ENCODE data around the gene RRAD.

Gene RRAD

DNA sequence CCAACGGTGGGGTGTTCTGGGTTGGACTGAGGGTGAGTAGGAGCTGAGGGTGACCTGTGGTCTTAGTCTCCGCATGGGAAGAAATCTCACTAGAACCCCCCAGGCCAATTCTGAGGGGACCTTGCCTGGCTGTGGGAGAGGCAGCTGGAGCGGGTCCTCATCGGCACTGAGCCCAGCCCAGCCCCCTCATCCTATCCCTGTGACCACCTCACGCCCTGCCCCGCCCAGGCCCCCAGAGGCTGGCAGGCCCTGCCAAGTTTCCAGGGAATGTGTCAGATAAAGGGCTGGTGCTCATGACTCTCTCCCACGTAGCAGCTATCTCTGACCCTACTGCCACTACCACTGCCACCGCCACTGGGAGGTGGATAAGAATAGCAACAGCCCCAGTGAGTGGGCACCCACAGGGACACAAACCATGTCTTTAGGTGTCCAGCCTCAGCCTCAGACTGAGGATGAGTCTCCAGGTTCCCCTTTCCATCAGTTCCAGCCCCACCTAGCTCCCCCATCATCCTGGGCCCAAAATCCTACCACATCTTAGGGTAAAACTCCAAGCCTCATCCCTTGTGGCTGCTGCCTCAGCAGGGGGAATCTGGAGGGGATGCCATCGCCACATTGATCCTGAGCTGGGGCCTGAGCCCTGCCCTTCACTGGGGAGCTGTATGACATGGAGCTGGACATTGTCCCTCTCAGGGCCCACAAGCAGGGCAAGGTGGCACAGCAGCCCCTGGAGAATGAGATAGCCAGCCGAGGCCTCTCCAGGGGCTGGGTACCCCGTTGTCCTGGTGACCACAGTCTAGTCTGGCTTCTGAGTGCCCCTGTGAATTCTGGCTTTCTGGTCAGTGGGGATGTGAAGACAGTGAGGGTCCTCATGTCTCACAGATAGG, 21.5 kb downstream of the RRAD start:
- DNase-seq (ENCODE audit: low read depth), result no peak

DNA sequence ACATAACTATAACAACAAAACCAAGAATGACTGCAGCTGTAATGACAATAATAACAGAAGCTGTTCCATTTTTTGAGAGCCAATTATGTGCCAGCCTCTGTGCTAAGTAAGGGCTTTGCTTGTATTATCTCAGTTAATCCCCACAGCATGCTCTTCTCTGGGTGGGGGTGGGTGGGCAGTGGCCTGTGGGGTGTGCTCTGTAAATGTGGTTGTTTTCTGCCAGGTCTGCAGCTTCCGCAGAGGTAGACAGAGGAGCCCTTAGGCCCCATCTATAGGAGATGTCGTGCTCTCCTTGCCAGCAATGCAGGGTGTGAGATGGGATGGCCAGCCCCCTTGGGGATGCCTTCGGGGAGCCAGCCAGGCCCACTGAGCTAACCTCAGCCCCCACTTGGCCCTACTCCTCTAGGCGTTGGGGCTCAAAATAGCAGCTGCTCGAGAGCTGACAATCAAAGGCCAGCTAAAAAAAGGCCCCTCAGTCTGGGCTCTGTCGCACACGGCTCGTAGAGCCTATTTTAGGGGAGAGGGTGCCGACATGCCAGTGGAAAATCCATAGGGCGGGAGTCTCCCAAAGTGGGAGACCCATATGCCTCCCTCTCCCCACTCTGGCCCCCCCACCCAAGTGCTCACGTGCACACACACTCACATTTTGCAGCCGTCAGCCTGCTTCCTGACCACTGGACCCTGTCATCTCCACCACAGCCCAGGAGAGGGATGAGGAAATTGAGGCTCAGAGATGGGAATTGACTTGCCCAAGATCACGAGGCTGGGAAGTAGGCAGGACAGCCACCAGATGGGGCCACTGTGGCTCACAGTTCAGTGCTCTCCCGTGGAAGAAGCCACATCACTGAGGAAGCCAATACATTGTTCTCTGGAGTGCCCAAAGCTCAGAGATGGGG, 22.4 kb downstream of the RRAD start:
- H3K4me3 ChIP-seq (ENCODE audit: low read depth, low read length), result no peak overlapping the region
- DNase-seq (ENCODE audit: low read depth), result no peak
- TF ChIP-seq, protein P1, sequence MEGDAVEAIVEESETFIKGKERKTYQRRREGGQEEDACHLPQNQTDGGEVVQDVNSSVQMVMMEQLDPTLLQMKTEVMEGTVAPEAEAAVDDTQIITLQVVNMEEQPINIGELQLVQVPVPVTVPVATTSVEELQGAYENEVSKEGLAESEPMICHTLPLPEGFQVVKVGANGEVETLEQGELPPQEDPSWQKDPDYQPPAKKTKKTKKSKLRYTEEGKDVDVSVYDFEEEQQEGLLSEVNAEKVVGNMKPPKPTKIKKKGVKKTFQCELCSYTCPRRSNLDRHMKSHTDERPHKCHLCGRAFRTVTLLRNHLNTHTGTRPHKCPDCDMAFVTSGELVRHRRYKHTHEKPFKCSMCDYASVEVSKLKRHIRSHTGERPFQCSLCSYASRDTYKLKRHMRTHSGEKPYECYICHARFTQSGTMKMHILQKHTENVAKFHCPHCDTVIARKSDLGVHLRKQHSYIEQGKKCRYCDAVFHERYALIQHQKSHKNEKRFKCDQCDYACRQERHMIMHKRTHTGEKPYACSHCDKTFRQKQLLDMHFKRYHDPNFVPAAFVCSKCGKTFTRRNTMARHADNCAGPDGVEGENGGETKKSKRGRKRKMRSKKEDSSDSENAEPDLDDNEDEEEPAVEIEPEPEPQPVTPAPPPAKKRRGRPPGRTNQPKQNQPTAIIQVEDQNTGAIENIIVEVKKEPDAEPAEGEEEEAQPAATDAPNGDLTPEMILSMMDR (IDR thresholded peaks at IDR 0.05; ENCODE audit: insufficient read depth, low read depth, low read length, missing control alignments), result no peak

More for the DNA sequence above, 21.5 kb downstream of the RRAD start:
- H3K4me3 ChIP-seq (ENCODE audit: low read depth, low read length), result no peak overlapping the region
- TF ChIP-seq, protein P1 (IDR thresholded peaks at IDR 0.05; ENCODE audit: insufficient read depth, low read depth, low read length, missing control alignments), result no peak

DNA sequence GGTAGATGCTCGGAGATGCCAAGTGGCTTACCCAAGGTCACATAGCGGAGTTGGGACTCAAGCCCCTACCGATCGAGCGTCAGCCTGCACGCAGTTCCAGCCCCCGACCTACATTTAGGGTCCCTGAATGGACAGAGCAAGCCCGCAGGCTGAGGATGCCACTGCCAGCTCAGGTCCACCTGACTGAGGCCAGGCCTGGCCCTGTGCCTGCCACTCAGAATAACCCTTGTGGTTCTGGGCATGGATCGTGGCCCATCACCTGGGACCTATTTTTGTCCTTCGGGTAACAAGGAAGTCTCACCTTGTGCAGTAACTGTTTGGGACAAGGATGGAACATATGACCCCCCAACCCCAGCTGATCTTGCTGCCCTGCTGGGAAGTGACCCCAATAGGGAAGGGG, 23.7 kb downstream of the RRAD start:
- TF ChIP-seq, protein P1 (IDR thresholded peaks at IDR 0.05; ENCODE audit: insufficient read depth, low read depth, low read length, missing control alignments), result no peak
- DNase-seq (ENCODE audit: low read depth), result no peak
- no peak overlapping the region for H3K4me3 ChIP-seq (ENCODE audit: low read depth, low read length)

DNA sequence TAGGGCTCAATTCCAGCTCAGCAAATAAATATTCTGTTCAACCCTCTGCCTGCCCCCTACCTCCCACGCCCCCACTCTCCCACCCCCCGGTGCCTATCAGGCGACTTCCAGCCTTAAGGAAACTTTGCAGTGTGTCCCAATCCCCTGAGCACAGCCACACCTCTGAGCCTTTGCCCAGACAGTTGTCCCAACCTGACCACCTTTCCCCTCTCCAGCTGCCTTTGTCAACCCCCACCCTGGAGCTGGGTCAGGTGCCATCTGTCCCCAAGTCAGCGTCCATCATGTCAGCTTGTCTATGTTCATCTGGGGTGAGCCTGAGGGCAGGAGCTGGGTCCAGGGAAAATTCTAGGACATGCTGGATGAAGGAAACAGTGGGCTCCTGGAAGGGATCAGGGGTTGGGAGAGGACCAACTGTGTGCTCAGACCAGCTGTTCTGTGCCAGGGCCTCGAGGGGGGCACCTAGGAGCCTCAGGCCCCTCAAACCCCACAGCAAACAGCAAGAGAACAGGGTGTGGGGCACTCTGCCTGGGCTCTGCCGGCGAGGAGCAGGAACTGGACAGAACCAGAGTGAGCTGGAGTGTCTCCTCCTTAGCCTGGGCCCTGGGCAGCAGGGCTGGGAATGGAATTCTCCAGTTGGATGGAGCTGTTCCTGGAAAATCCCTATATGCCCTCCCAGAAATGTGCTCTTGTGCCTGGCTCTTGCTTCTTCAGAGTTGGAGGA, 24.5 kb downstream of the RRAD start:
- TF ChIP-seq, protein P1 (IDR thresholded peaks at IDR 0.05; ENCODE audit: insufficient read depth, low read depth, low read length, missing control alignments), result no peak
- DNase-seq (ENCODE audit: low read depth), result no peak
- no peak overlapping the region for H3K4me3 ChIP-seq (ENCODE audit: low read depth, low read length)

DNA sequence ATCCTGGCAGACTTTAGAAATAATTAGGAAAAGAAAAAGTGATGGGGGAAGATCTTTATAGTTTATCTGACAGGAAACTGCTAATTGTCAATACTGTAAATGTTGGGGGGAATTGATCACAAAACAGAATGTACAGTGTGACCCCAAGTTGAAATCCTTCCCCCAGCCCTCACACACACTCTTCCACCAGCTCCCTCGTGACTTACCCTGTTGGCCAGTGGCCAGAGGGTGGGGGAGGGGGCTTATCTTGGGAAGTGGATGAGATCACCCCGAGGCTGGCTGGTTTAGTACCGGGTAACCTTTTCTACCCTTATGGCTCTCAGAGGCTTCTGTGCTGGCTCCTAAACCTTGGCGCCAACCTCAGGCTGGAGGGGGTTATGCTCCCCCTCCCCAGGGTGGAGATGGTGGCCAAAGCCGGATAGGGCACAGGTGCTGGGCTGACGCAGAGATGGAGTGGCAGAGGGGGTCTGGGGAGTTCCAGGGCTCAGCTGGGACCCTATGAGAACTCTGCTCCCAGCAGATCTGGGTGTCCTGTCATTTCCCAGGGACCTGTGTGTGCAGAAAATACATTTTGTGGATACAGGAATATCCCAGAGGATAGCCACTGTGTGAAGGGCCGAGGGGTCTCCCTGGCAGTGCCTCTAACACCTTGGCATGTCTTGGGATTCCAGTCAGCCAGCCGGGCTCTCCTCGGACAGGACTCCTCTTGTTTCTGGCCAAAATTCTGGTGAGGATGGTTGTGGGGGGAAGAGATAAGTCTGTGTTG, 25.2 kb downstream of the RRAD start:
- TF ChIP-seq, protein P1 (IDR thresholded peaks at IDR 0.05; ENCODE audit: insufficient read depth, low read depth, low read length, missing control alignments), result no peak

More for the DNA sequence above, 25.2 kb downstream of the RRAD start:
- no peak for DNase-seq (ENCODE audit: low read depth)
- H3K4me3 ChIP-seq (ENCODE audit: low read depth, low read length), result no peak overlapping the region

All from GM12865 (cell line).